Endodermal cell (in vitro differentiated cells): ENCODE data around the gene RPL36. TPM values are rescaled to one million over a fixed set of nuclear protein-coding genes. Genes with fewer than 3 reads are reported as not detected.
"Not testable (repeated sequence)": the region's sequence is repeated elsewhere in the genome, so short reads cannot be mapped to it uniquely, and the experiment has no call there.

Experiments
- DNase-seq: peaks from one replicate; pipeline ENCODE4 v3.0.0-alpha.2; 2017
- H3K27ac ChIP-seq: 2 replicates; pipeline ENCODE4 v1.5.1; 2013; ENCODE audit warnings: mild to moderate bottlenecking, low read depth, low read length, moderate library complexity
- H3K27me3 ChIP-seq: 2 replicates; pipeline ENCODE4 v1.6.1; 2013; ENCODE audit warnings: mild to moderate bottlenecking, low read length, moderate library complexity; ENCODE audit not compliant: insufficient read depth, control insufficient read depth, poor library complexity, severe bottlenecking
- H3K36me3 ChIP-seq: 2 replicates; pipeline ENCODE4 v1.7.0; 2013; ENCODE audit warnings: mild to moderate bottlenecking, low read length, moderate library complexity; ENCODE audit not compliant: control insufficient read depth, insufficient read depth
- H3K4me1 ChIP-seq: one replicate; pipeline ENCODE4 v1.7.0; 2013; ENCODE audit warnings: low read length; ENCODE audit not compliant: control insufficient read depth, insufficient read depth
- H3K4me3 ChIP-seq: 2 replicates; pipeline ENCODE4 v1.5.1; 2013; ENCODE audit warnings: mild to moderate bottlenecking, low read length, moderate library complexity
- H3K9ac ChIP-seq: 2 replicates; pipeline ENCODE4 v1.6.1; 2013; ENCODE audit warnings: mild to moderate bottlenecking, low read length, moderate library complexity; ENCODE audit not compliant: poor library complexity, severe bottlenecking; ENCODE audit errors: extremely low read depth
- H3K9me3 ChIP-seq: 2 replicates; pipeline ENCODE4 v1.6.1; 2013; ENCODE audit warnings: mild to moderate bottlenecking, low read length, moderate library complexity; ENCODE audit not compliant: control insufficient read depth
- H3K27ac Mint-ChIP-seq: 2 replicates; pipeline ENCODE4 v1.8.0; 2020; ENCODE audit warnings: mixed read lengths
- H3K27me3 Mint-ChIP-seq: 2 replicates; pipeline ENCODE4 v1.8.0; 2021; ENCODE audit warnings: mild to moderate bottlenecking, mixed read lengths; ENCODE audit not compliant: insufficient read depth
- H3K36me3 Mint-ChIP-seq: 2 replicates; pipeline ENCODE4 v1.8.0; 2020; ENCODE audit warnings: low read depth, mixed read lengths
- H3K4me1 Mint-ChIP-seq: 2 replicates; pipeline ENCODE4 v1.8.0; 2020; ENCODE audit warnings: mixed read lengths
- H3K4me3 Mint-ChIP-seq: 2 replicates; pipeline ENCODE4 v1.8.0; 2020; ENCODE audit warnings: mild to moderate bottlenecking, moderate library complexity, mixed read lengths
- H3K9me3 Mint-ChIP-seq: 2 replicates; pipeline ENCODE4 v1.8.0; 2020; ENCODE audit warnings: mild to moderate bottlenecking, mixed read lengths
- CTCF ChIP-seq: fragments of 200-600 bp; sonication (generic); conservative IDR thresholded peaks from 2 replicates; pipeline ENCODE4 v1.5.0; 2021; ENCODE audit warnings: antibody characterized with exemption, mild to moderate bottlenecking
- whole genome bisulfite sequencing, 2 experiments: methylation state at CpG; one replicate each; pipeline versions ENCODE4 v1.1.5 to v1.1.7; 2013; ENCODE audit warnings: missing lambda C conversion rate in 2 of 2, mixed read lengths in 1 of 2; ENCODE audit not compliant: insufficient coverage in 1 of 2, insufficient read length in 1 of 2; 5-methylcytosine and 5-hydroxymethylcytosine counted together
- total RNA-seq, 2 donors: library from RNA; stranded (reverse); fragmentation: NEBNext Ultra II Directional in 1 of 2; extraction: Animal tissue kit (Norgen Biotek cat#: 25700) in 1 of 2; gene quantifications; 2 replicates in 1 of 2; 3 replicates in 1 of 2; pipeline ENCODE4 v1.2.1, GENCODE V29; 2021

RPL36 gene
- total RNA-seq, 2 donors from 2014 or later, result 1,005 to 1,008 TPM

GRCh38 chr19:5686647-5687359 is 3.3 kb upstream of the RPL36 start:
- Histone ChIP-seq H3K27ac (peak overlapping the region; percentile 49), H3K4me1 (no peaks in the 10 kb centered on the region), H3K9ac (no peak overlapping the region), H3K9me3 (no peaks in the 10 kb centered on the region), H3K27me3 (no peaks in the 10 kb centered on the region), H3K36me3 (peaks cover 2% of the 10 kb centered on the region), H3K4me3 (peak overlapping the region; percentile 75)
- peak; percentile 100 for DNase-seq
- peak; percentile 85 for TF ChIP-seq CTCF
- Mint-ChIP-seq H3K4me3 (peak overlapping the region; percentile 55), H3K4me1 (peaks cover 5% of the 10 kb centered on the region), H3K27me3 (peaks cover 11% of the 10 kb centered on the region), H3K27ac (peak overlapping the region; percentile 68), H3K9me3 (peaks cover 5% of the 10 kb centered on the region), H3K36me3 (peaks cover 10% of the 10 kb centered on the region)
- WGBS, 2 experiments, result 2 to 3% methylated on average over 6 to 59 of the region's 59 CpGs

GRCh38 chr19:5687360-5688198 is 2.5 kb upstream of the RPL36 start:
- TF ChIP-seq CTCF, result peak; percentile 11
- peak overlapping the region; percentile 55 for H3K4me3 Mint-ChIP-seq
- peaks cover 2% of the 10 kb centered on the region for H3K4me1 Mint-ChIP-seq
- H3K36me3 Mint-ChIP-seq, result peaks cover 17% of the 10 kb centered on the region
- H3K27ac ChIP-seq, result no peak overlapping the region
- H3K9me3 ChIP-seq, result no peaks in the 10 kb centered on the region
- no peak overlapping the region for H3K27ac Mint-ChIP-seq
- peaks cover 5% of the 10 kb centered on the region for H3K9me3 Mint-ChIP-seq
- DNase-seq, result peak; percentile 48
- peaks cover 5% of the 10 kb centered on the region for H3K27me3 Mint-ChIP-seq
- no peaks in the 10 kb centered on the region for H3K4me1 ChIP-seq
- H3K36me3 ChIP-seq, result peaks cover 10% of the 10 kb centered on the region
- H3K27me3 ChIP-seq, result no peaks in the 10 kb centered on the region
- H3K9ac ChIP-seq, result no peak overlapping the region
- 74 to 96% methylated on average over 26 to 76 of the region's 76 CpGs for WGBS, 2 experiments
- no peak overlapping the region for H3K4me3 ChIP-seq

- H3K9ac ChIP-seq, H3K4me1 Mint-ChIP-seq, H3K4me3 Mint-ChIP-seq, H3K27ac ChIP-seq, H3K4me3 ChIP-seq, H3K27me3 ChIP-seq, H3K27me3 Mint-ChIP-seq, H3K9me3 Mint-ChIP-seq, H3K27ac Mint-ChIP-seq, H3K9me3 ChIP-seq, H3K4me1 ChIP-seq: not testable (repeated sequence)
- H3K36me3 ChIP-seq, result peaks cover 18% of the 10 kb centered on the region
- WGBS, 2 experiments, result 95 to 98% methylated on average over 9 to 13 of the region's 13 CpGs
- DNase-seq, result peak; percentile 41
- peaks cover 25% of the 10 kb centered on the region for H3K36me3 Mint-ChIP-seq
Observed at GRCh38 chr19:5688262-5688881, 1.7 kb upstream of the RPL36 start.
